HEK293 (cell line): ENCODE measurements around the gene ARMH3.

Source experiments
- ATF2 ChIP-seq: fragments of 450-650 bp; formaldehyde crosslinking; IDR thresholded peaks from 2 replicates; pipeline ENCODE4 v1.5.1; 2016; ENCODE audit warnings: missing biosample characterization, missing genetic modification characterization, low read depth
- SALL2 ChIP-seq: fragments of 450-650 bp; formaldehyde crosslinking; IDR thresholded peaks from 2 replicates; pipeline ENCODE4 v1.5.0; 2017; ENCODE audit warnings: missing biosample characterization, mild to moderate bottlenecking, missing genetic modification characterization, borderline replicate concordance
- TCF7L2 ChIP-seq: IDR thresholded peaks from 2 replicates; pipeline ENCODE4 v1.6.1; 2011; ENCODE audit warnings: low read depth, mild to moderate bottlenecking, inconsistent platforms, low read length, moderate library complexity, borderline replicate concordance
- ZBTB21 ChIP-seq: fragments of 450-650 bp; formaldehyde crosslinking; IDR thresholded peaks from 2 replicates; pipeline ENCODE4 v1.5.1; 2017; ENCODE audit warnings: missing biosample characterization, missing genetic modification characterization
- ZBTB48 ChIP-seq: fragments of 450-650 bp; formaldehyde crosslinking; IDR thresholded peaks from 2 replicates; pipeline ENCODE4 v1.5.1; 2016; ENCODE audit warnings: missing biosample characterization, missing genetic modification characterization
- ZNF133 ChIP-seq: fragments of 450-650 bp; formaldehyde crosslinking; IDR thresholded peaks from 2 replicates; pipeline ENCODE4 v1.5.1; 2016; ENCODE audit warnings: missing biosample characterization, missing genetic modification characterization
- ZNF138 ChIP-seq: fragments of 450-650 bp; formaldehyde crosslinking; IDR thresholded peaks from 2 replicates; pipeline ENCODE4 v1.5.1; 2016; ENCODE audit warnings: missing biosample characterization, missing genetic modification characterization, borderline replicate concordance
- ZNF292 ChIP-seq: fragments of 450-650 bp; formaldehyde crosslinking; IDR thresholded peaks from 2 replicates; pipeline ENCODE4 v1.5.1; 2016; ENCODE audit warnings: low read depth, missing biosample characterization, missing genetic modification characterization, borderline replicate concordance

DNA sequence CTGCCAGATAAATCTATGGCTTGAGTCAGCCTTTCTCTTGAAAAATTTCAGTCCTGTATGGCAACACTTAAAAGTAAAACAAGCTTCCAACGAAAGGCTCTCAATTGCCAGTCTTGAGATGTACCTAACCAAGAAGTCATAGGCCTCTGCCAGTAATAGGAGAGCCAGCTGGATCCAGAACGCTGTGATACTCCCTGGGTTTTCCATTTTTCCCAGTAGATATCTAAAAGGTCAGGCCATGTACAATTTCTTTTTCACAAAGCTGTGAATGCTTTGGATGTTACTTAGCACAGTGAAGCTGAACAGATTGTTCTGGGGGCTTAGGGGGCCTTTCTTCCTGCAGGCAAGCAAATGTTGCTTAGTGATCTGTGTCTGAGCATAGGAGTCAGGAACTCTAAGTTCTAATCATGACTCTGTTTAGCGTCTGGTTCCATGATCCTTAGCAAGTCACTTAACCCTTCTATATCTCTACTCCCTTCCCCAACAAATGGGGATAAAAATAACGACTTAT lies 86.5 kb downstream of the ARMH3 start:
- no peak for TF ChIP-seq ATF2 (tag by site-specific recombination)
- no peak for TF ChIP-seq ZNF138 (tag by site-specific recombination)
- TF ChIP-seq ZBTB21 (tag by site-specific recombination) = no peak
- TF ChIP-seq TCF7L2 = no peak
- TF ChIP-seq ZBTB48 = no peak
- TF ChIP-seq ZNF292 (tag by site-specific recombination) = no peak
- no peak for TF ChIP-seq SALL2
- no peak for TF ChIP-seq ZNF133
